A549 (cell line): ENCODE measurements around the gene HMGCLL1. TPM values are rescaled to one million over a fixed set of nuclear protein-coding genes. Genes with fewer than 3 reads are reported as not detected.

Source experiments
- ATAC-seq, 2 experiments: fragments of 200-7000 bp in 1 of 2; fragments of >200 bp in 1 of 2; cut with Nextera tagmentation in 1 of 2; cut with Tn5 transposase in 1 of 2; 3 replicates each; pipeline versions ENCODE4 v1.8.0 to v1.9.1; 2018 to 2020; ENCODE audit warnings: mild to moderate bottlenecking in 1 of 2, moderate library complexity in 1 of 2
- CTCF ChIA-PET: fragments of 300-600 bp; sonication (Branson Sonifier 250); formaldehyde crosslinking; extraction: SDS; loops from one replicate; lab custom pipeline; 2021; ENCODE audit warnings: antibody characterized with exemption, inconsistent platforms; lab: Yijun Ruan, JAX
- POLR2A ChIA-PET: fragments of 350-600 bp; formaldehyde crosslinking; extraction: SDS; loops from one replicate; lab custom pipeline; 2021; ENCODE audit warnings: antibody characterized with exemption, inconsistent platforms; lab: Yijun Ruan, JAX
- DNase-seq, 2 experiments: peaks; one replicate each; pipeline versions ENCODE4 v3.0.0 to v3.0.0-alpha.2; 2011 to 2016; ENCODE audit warnings: low read depth in 1 of 2, low spot score in 1 of 2
- FAIRE-seq: peaks from 2 replicates; lab custom pipeline; 2011; peaks lifted over from hg19 to GRCh38; lab: Jason Lieb, UNC
- H3K27ac ChIP-seq, 2 experiments: fragments of >200 bp; sonication (Bioruptor Twin); formaldehyde crosslinking; 3 replicates each; pipeline ENCODE4 v1.5.1; 2016 to 2017
- H3K4me1 ChIP-seq: fragments of >200 bp; sonication (Bioruptor Twin); formaldehyde crosslinking; 3 replicates; pipeline ENCODE4 v1.6.1; 2016
- H3K4me2 ChIP-seq: fragments of >200 bp; sonication (Bioruptor Twin); formaldehyde crosslinking; 3 replicates; pipeline ENCODE4 v1.6.1; 2016
- H3K4me3 ChIP-seq: fragments of >200 bp; sonication (Bioruptor Twin); formaldehyde crosslinking; 3 replicates; pipeline ENCODE4 v1.5.1; 2016
- H3K9me3 ChIP-seq: fragments of >200 bp; sonication (Bioruptor Twin); formaldehyde crosslinking; 3 replicates; pipeline ENCODE4 v1.6.1; 2016
- CBX2 ChIP-seq: fragments of 200-600 bp; sonication (generic); IDR thresholded peaks from 2 replicates; pipeline ENCODE4 v1.6.1; 2016; ENCODE audit warnings: low read depth, mild to moderate bottlenecking, borderline replicate concordance
- CHD2 ChIP-seq: fragments of 150-350 bp; IDR thresholded peaks from 2 replicates; pipeline ENCODE4 v1.6.1; 2014; ENCODE audit warnings: low read length; ENCODE audit not compliant: partially characterized antibody
- CHD4 ChIP-seq: fragments of 200-600 bp; sonication (generic); IDR thresholded peaks from 2 replicates; pipeline ENCODE4 v1.6.1; 2016; ENCODE audit warnings: antibody characterized with exemption, mild to moderate bottlenecking, borderline replicate concordance
- E2F6 ChIP-seq: IDR thresholded peaks from 2 replicates; pipeline ENCODE4 v1.6.1; 2012; ENCODE audit warnings: low read depth, borderline replicate concordance
- EHMT2 ChIP-seq: fragments of 200-600 bp; sonication (generic); IDR thresholded peaks from 2 replicates; pipeline ENCODE4 v1.6.1; 2016; ENCODE audit warnings: antibody characterized with exemption, low read depth, mild to moderate bottlenecking, moderate library complexity
- EP300 ChIP-seq, 2 experiments: fragments of >200 bp; sonication (Bioruptor Twin); formaldehyde crosslinking; IDR thresholded peaks; 2 replicates in 1 of 2; 3 replicates in 1 of 2; pipeline ENCODE4 v1.6.1; 2016 to 2017
- FOSL2 ChIP-seq, 2 experiments: fragments of 450-650 bp in 1 of 2; fragments of >200 bp in 1 of 2; sonication (Bioruptor Twin) in 1 of 2; formaldehyde crosslinking; IDR thresholded peaks; 2 replicates each; pipeline versions ENCODE4 v1.5.0 to v1.6.1; 2016 to 2020; ENCODE audit warnings: mild to moderate bottlenecking in 1 of 2, moderate library complexity in 1 of 2
- FOXS1 ChIP-seq: fragments of 250-450 bp; sonication (Bioruptor Pico); IDR thresholded peaks from 2 replicates; pipeline ENCODE4 v1.5.0; 2020; ENCODE audit warnings: mild to moderate bottlenecking, moderate library complexity
- HDAC2 ChIP-seq: fragments of 200-600 bp; sonication (generic); IDR thresholded peaks from 2 replicates; pipeline ENCODE4 v1.6.1; 2016
- HES2 ChIP-seq: fragments of >200 bp; sonication (Bioruptor Twin); formaldehyde crosslinking; IDR thresholded peaks from 2 replicates; pipeline ENCODE4 v1.6.1; 2016
- HEYL ChIP-seq: fragments of 250-450 bp; sonication (Bioruptor Pico); IDR thresholded peaks from 2 replicates; pipeline ENCODE4 v1.8.0; 2021; ENCODE audit warnings: mild to moderate bottlenecking, moderate library complexity
- HMGXB4 ChIP-seq: fragments of 250-450 bp; sonication (Bioruptor Pico); IDR thresholded peaks from 2 replicates; pipeline ENCODE4 v1.5.0; 2021; ENCODE audit warnings: mild to moderate bottlenecking, moderate library complexity, borderline replicate concordance
- KDM1A ChIP-seq: fragments of 200-600 bp; sonication (generic); IDR thresholded peaks from 2 replicates; pipeline ENCODE4 v1.6.1; 2016; ENCODE audit warnings: low read depth, mild to moderate bottlenecking
- NPAS2 ChIP-seq: fragments of 250-450 bp; sonication (Bioruptor Pico); IDR thresholded peaks from 2 replicates; pipeline ENCODE4 v1.8.0; 2022; ENCODE audit warnings: mild to moderate bottlenecking, moderate library complexity, borderline replicate concordance
- NR3C1 ChIP-seq: fragments of >200 bp; sonication (Bioruptor Twin); formaldehyde crosslinking; IDR thresholded peaks from 3 replicates; pipeline ENCODE4 v1.6.1; 2017
- PBX3 ChIP-seq: IDR thresholded peaks from 2 replicates; pipeline ENCODE4 v1.6.1; 2012
- POLR2AphosphoS2 ChIP-seq: conservative IDR thresholded peaks from 2 replicates; pipeline ENCODE4 v1.6.1; 2012; ENCODE audit warnings: low read length, improper control_type of control experiment, inconsistent platforms
- RFX5 ChIP-seq: fragments of 450-650 bp; IDR thresholded peaks from 2 replicates; pipeline ENCODE4 v1.7.1; 2014; ENCODE audit warnings: antibody characterized with exemption, mild to moderate bottlenecking, moderate library complexity
- RNF2 ChIP-seq: fragments of 200-600 bp; sonication (generic); IDR thresholded peaks from 2 replicates; pipeline ENCODE4 v1.6.1; 2016; ENCODE audit warnings: low read depth, mild to moderate bottlenecking, antibody characterized with exemption, moderate library complexity, borderline replicate concordance
- SMC3 ChIP-seq: fragments of >200 bp; sonication (Bioruptor Twin); formaldehyde crosslinking; IDR thresholded peaks from 3 replicates; pipeline ENCODE4 v1.6.1; 2018; ENCODE audit warnings: inconsistent platforms
- SREBF2 ChIP-seq: fragments of 450-650 bp; IDR thresholded peaks from 2 replicates; pipeline ENCODE4 v1.6.1; 2014; ENCODE audit warnings: mild to moderate bottlenecking, moderate library complexity
- TFCP2L1 ChIP-seq: fragments of 250-450 bp; sonication (Bioruptor Pico); IDR thresholded peaks from 2 replicates; pipeline ENCODE4 v1.5.0; 2021; ENCODE audit warnings: mild to moderate bottlenecking
- USF2 ChIP-seq: fragments of 450-650 bp; IDR thresholded peaks from 2 replicates; pipeline ENCODE4 v1.6.1; 2014; ENCODE audit warnings: antibody characterized with exemption
- ZFP36 ChIP-seq: fragments of 450-650 bp; IDR thresholded peaks from 2 replicates; pipeline ENCODE4 v1.6.1; 2014; ENCODE audit warnings: borderline replicate concordance; ENCODE audit not compliant: partially characterized antibody
- ZSCAN20 ChIP-seq: fragments of 250-450 bp; sonication (Bioruptor Pico); IDR thresholded peaks from 2 replicates; pipeline ENCODE4 v1.8.0; 2022; ENCODE audit warnings: mild to moderate bottlenecking, moderate library complexity
- WGBS: methylation state at CpG from one replicate; pipeline ENCODE4 v1.1.6; 2017; ENCODE audit errors: missing lambda C conversion rate; 5-methylcytosine and 5-hydroxymethylcytosine counted together
- polyA plus RNA-seq, 4 experiments: library from polyadenylated mRNA; depleted of rRNA in 3 of 4; stranded (reverse); fragments of >200 nt; fragmentation: RNase III in 1 of 4; extraction: RNeasy Plus Mini Kit Qiagen cat#74134 plus additional on column Dnase treatment in 1 of 4; gene quantifications; 2 replicates in 3 of 4; 3 replicates in 1 of 4; pipeline ENCODE4 v1.2.3, GENCODE V29; 2011 to 2017
- TF ChIP-seq, protein P1 (sequence below): fragments of >200 bp; sonication (Bioruptor Twin); formaldehyde crosslinking; IDR thresholded peaks from 3 replicates; pipeline ENCODE4 v1.5.1; 2016

HMGCLL1 gene
- polyA plus RNA-seq, 2 of the 4 experiments (the other 2 are of a cell fraction), result 0.28 to 0.78 TPM

- ChIA-PET CTCF (no interaction called here), POLR2A (no interaction called here)
- no peak overlapping the region for H3K4me3 ChIP-seq
- H3K9me3 ChIP-seq, result no peaks in the 10 kb centered on the region
- no peak overlapping the region for H3K4me2 ChIP-seq
- no peak for TF ChIP-seq E2F6
- no peak for TF ChIP-seq CHD4
- no peak for TF ChIP-seq SREBF2
- TF ChIP-seq NPAS2 (CRISPR knock-in tag), result no peak
- no peak for TF ChIP-seq RNF2
- no peak for TF ChIP-seq CHD2
- TF ChIP-seq ZFP36, result no peak
- TF ChIP-seq KDM1A, result no peak
- no peak for TF ChIP-seq USF2
- TF ChIP-seq HDAC2, result no peak
- no peak for DNase-seq
- no peak for ATAC-seq
- FAIRE-seq, result no peak
- no peak overlapping the region for H3K27ac ChIP-seq
- no peaks in the 10 kb centered on the region for H3K4me1 ChIP-seq
- 68% methylated on average over 3 of the region's 3 CpGs for WGBS
Measured at GRCh38 chr6:55562318-55562717, 16.7 kb downstream of the HMGCLL1 start.

DNA sequence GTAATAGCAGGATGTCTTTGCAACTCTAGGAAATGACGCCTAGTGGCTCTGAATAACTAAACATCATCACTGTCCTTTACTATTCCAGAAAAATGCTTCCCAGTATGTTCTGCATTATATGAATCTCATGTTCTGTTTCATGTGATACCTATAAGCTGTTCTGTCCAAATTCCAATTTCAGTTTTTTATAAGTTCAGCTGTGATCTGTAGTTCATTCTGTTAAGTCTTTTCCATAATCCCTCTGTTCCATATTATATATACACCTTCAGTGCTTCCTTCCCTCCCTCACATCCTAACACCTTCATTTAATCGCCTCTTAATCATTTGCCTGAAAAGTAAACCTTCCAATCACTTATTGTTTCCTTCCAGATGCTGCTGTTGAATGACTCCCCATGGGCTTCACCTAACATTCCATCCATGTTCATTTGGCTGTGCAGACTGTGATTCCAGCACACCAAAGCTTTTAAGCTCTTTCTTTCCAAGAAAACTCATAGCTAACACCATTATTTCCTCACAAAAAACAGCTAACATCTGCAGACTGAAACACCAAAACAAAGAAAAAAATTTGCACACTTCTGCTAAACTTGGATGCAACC, 18.6 kb downstream of the HMGCLL1 start:
- no peak for TF ChIP-seq RNF2
- no peak for TF ChIP-seq HDAC2
- no peak for TF ChIP-seq E2F6
- TF ChIP-seq HES2, result no peak
- no peak for TF ChIP-seq TFCP2L1 (CRISPR knock-in tag)
- no peak for TF ChIP-seq FOXS1 (CRISPR knock-in tag)
- TF ChIP-seq NR3C1, result no peak
- TF ChIP-seq PBX3, result no peak
- no peak for TF ChIP-seq POLR2AphosphoS2
- no peak for TF ChIP-seq EP300 (IDR thresholded peaks at IDR 0.05)
- no peak for TF ChIP-seq HMGXB4 (CRISPR knock-in tag)
- no peak for TF ChIP-seq FOSL2 (IDR thresholded peaks at IDR 0.05)
- no peak for TF ChIP-seq FOSL2 (CRISPR knock-in tag; IDR thresholded peaks at IDR 0.05)
- TF ChIP-seq SMC3, result no peak
- TF ChIP-seq HEYL, result no peak
- no peak for TF ChIP-seq CBX2
- TF ChIP-seq EHMT2, result no peak
- TF ChIP-seq RFX5, result no peak
- TF ChIP-seq, protein P1, sequence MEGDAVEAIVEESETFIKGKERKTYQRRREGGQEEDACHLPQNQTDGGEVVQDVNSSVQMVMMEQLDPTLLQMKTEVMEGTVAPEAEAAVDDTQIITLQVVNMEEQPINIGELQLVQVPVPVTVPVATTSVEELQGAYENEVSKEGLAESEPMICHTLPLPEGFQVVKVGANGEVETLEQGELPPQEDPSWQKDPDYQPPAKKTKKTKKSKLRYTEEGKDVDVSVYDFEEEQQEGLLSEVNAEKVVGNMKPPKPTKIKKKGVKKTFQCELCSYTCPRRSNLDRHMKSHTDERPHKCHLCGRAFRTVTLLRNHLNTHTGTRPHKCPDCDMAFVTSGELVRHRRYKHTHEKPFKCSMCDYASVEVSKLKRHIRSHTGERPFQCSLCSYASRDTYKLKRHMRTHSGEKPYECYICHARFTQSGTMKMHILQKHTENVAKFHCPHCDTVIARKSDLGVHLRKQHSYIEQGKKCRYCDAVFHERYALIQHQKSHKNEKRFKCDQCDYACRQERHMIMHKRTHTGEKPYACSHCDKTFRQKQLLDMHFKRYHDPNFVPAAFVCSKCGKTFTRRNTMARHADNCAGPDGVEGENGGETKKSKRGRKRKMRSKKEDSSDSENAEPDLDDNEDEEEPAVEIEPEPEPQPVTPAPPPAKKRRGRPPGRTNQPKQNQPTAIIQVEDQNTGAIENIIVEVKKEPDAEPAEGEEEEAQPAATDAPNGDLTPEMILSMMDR, result no peak
- no peak for TF ChIP-seq ZSCAN20 (CRISPR knock-in tag)
- no peak for DNase-seq
- CTCF ChIA-PET, result no interaction called here
- POLR2A ChIA-PET, result no interaction called here
- no peaks in the 10 kb centered on the region for H3K4me1 ChIP-seq
- FAIRE-seq, result no peak
- H3K4me3 ChIP-seq, result no peak overlapping the region
- ATAC-seq, result no peak
- no peak overlapping the region for H3K27ac ChIP-seq
- H3K4me2 ChIP-seq, result no peak overlapping the region
- 68% methylated on average over 2 of the region's 2 CpGs for WGBS
- no peaks in the 10 kb centered on the region for H3K9me3 ChIP-seq
